ENCODE results near the gene ESCO1. TPM values are rescaled to one million over a fixed set of nuclear protein-coding genes. Genes with fewer than 3 reads are reported as not detected.
"Not testable (repeated sequence)": the region's sequence is repeated elsewhere in the genome, so short reads cannot be mapped to it uniquely, and the experiment has no call there.

The ESCO1 gene, protein sequence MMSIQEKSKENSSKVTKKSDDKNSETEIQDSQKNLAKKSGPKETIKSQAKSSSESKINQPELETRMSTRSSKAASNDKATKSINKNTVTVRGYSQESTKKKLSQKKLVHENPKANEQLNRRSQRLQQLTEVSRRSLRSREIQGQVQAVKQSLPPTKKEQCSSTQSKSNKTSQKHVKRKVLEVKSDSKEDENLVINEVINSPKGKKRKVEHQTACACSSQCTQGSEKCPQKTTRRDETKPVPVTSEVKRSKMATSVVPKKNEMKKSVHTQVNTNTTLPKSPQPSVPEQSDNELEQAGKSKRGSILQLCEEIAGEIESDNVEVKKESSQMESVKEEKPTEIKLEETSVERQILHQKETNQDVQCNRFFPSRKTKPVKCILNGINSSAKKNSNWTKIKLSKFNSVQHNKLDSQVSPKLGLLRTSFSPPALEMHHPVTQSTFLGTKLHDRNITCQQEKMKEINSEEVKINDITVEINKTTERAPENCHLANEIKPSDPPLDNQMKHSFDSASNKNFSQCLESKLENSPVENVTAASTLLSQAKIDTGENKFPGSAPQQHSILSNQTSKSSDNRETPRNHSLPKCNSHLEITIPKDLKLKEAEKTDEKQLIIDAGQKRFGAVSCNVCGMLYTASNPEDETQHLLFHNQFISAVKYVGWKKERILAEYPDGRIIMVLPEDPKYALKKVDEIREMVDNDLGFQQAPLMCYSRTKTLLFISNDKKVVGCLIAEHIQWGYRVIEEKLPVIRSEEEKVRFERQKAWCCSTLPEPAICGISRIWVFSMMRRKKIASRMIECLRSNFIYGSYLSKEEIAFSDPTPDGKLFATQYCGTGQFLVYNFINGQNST
- total RNA-seq, result 10 to 100 TPM in 3 of 4 donors, 1 to 10 TPM in 1; 8.7 to 17.1 (median 14.6) TPM

DNA sequence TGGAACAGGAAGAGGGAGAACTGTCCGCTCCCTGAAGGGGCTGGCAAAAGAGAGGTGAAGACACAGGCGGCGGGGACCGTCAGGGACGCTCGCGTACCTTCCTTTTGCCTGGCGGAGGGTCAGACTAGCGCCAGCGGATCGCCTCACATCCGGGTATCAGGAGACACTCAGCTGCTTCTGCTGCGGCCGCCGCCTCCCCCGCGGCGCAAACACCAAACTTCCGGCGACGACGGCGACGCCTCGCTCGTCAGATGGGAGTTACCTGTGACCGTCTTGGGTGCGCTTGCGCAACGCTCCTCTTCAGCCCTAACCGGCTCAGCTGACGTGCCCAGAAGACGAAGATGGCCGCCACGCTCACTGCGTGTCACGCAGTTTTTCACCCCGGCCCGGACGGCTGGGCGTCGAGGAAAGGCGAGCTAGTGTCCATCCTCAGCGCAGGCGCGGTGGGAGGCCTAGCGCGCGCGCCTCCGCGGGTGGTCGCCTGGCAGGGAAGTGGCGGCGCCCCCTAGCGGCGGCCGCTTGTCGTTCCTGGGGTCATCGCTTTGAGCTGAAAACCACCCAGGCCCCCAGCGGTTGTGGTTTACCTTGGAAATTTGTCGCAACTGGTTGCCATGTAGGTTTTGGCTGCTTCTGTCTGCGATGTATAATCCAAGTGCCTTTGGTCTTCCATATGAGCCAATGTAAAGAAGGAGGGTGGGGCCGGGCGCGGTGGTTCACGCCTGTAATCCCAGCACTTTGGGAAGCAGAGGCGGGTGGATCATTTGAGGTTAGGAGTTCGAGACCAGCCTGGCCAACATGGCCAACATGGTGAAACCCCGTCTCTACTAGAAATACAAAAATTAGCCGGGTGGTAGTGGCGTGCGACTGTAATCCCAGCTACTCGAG is at the start of gene ESCO1:
Gene ESCO1 (minus strand): TSS at position 179 of the 885 bp plus-strand sequence. CDS start 25,861 bp downstream, outside the sequence.
- peak in 3 of 4 donors; percentile 67 to 95 (median 85) for TF ChIP-seq POLR2A (IDR thresholded peaks at IDR 0.05)
- TF ChIP-seq, protein P1, sequence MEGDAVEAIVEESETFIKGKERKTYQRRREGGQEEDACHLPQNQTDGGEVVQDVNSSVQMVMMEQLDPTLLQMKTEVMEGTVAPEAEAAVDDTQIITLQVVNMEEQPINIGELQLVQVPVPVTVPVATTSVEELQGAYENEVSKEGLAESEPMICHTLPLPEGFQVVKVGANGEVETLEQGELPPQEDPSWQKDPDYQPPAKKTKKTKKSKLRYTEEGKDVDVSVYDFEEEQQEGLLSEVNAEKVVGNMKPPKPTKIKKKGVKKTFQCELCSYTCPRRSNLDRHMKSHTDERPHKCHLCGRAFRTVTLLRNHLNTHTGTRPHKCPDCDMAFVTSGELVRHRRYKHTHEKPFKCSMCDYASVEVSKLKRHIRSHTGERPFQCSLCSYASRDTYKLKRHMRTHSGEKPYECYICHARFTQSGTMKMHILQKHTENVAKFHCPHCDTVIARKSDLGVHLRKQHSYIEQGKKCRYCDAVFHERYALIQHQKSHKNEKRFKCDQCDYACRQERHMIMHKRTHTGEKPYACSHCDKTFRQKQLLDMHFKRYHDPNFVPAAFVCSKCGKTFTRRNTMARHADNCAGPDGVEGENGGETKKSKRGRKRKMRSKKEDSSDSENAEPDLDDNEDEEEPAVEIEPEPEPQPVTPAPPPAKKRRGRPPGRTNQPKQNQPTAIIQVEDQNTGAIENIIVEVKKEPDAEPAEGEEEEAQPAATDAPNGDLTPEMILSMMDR (IDR thresholded peaks at IDR 0.05), result peak; percentile 93 to 100 (median 98)
- H3K4me1 ChIP-seq, result peaks cover 10 to 39% (median 10%) of the 10 kb centered on the region in 3 donors
- intact Hi-C loops (cut with DNase I), result loop anchor here (10.0 kb wide), 1 partner anchor 144 kb away; the partner anchor contains the start of gene MIB1
- no peaks in the 10 kb centered on the region for H3K9me3 ChIP-seq
- peak within 1 kb of the TSS; percentile 74 to 98 (median 85) for H3K4me3 ChIP-seq
- no peaks in the 10 kb centered on the region for H3K27me3 ChIP-seq
- H3K27ac ChIP-seq, result peak within 1 kb of the TSS; percentile 97 to 100 (median 98)
- DNase-seq, result peak; percentile 73
- no peaks in the 10 kb centered on the region for H3K36me3 ChIP-seq
- WGBS, 2 donors, result 1 to 17% methylated on average over 18 to 25 of the region's 74 CpGs

DNA sequence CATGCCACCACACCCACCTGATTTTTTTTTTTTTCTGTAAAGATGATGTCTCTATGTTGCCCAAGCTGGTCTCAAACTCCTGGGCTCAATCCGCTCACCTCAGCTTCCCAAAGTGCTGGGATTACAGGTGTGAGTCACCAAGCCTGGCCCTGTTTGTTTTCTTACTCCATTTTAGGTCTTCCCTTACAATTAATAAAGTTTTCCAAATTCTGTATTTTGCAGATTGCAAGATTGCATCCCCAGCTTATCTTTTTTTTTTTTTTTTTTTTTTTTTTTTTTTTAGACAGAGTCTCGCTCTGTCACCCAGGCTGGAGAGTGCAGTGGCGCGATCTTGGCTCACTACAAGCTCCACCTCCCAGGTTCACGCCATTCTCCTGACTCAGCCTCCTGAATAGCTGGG is 39.9 kb upstream of the ESCO1 start:
- peaks cover 0 to 13% (median 0%) of the 10 kb centered on the region in 3 donors for H3K36me3 ChIP-seq
- H3K27me3 ChIP-seq; intact Hi-C loops (cut with DNase I); H3K9me3 ChIP-seq; H3K27ac ChIP-seq; DNase-seq; H3K4me3 ChIP-seq; H3K4me1 ChIP-seq: not testable (repeated sequence)
- 85 to 100% methylated on average over 1 of the region's 5 CpGs for WGBS, 2 donors

DNA sequence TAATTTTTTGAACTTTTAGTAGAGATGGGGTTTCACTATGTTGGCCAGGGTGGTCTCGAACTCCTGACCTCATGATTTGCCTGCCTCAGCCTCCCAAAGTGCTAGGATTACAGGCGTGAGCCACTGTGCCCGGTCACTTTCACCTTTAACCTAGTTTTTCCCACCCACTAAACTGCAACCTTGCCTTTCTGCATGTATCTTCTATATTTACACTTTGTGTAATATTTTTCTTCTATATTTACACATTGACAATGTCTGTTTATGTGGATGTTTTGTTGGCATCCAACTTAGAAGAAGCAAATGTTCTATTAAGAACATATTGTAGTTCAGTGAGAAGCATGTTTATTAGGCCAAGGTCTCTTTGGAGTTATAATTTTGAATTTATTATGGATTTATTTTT is 38.3 kb upstream of the ESCO1 start:
- H3K4me1 ChIP-seq, result no peaks in the 10 kb centered on the region
- H3K27me3 ChIP-seq, result no peaks in the 10 kb centered on the region
- TF ChIP-seq POLR2A (IDR thresholded peaks at IDR 0.05), result no peak
- TF ChIP-seq, protein P1 (IDR thresholded peaks at IDR 0.05), result no peak
- intact Hi-C loops (cut with DNase I), result no loop called here
- peaks cover 0 to 26% (median 0%) of the 10 kb centered on the region in 3 donors for H3K36me3 ChIP-seq
- H3K27ac ChIP-seq, result no peak overlapping the region
- no peaks in the 10 kb centered on the region for H3K9me3 ChIP-seq
- no peak overlapping the region for H3K4me3 ChIP-seq
- no peak for DNase-seq
- WGBS, 2 donors, result 92% methylated on average over 3 of the region's 3 CpGs

DNA sequence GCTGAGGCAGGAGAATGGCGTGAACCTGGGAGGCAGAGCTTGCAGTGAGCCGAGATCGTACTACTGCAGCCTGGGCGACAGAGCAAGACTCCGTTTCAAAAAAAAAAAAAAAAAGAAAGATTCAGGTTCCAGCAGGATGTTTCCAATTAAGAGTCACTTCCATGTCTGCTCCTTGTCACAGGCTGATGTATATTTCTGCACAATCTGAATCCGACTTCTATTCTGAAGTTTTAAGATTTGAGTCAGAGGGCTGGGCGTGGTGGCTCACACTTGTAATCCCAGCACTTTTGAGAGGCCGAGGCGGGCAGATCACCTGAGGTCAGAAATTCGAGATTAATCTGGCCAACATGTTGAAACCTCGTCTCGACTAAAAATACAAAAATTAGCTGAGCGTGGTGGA is 36.3 kb upstream of the ESCO1 start:
- intact Hi-C loops (cut with DNase I), result no loop called here
- H3K27ac ChIP-seq, result no peak overlapping the region
- no peak for TF ChIP-seq POLR2A (IDR thresholded peaks at IDR 0.05)
- no peaks in the 10 kb centered on the region for H3K4me1 ChIP-seq
- peaks cover 0 to 43% (median 2%) of the 10 kb centered on the region in 3 donors for H3K36me3 ChIP-seq
- no peaks in the 10 kb centered on the region for H3K9me3 ChIP-seq
- H3K27me3 ChIP-seq, result no peaks in the 10 kb centered on the region
- no peak for DNase-seq
- H3K4me3 ChIP-seq, result no peak overlapping the region
- WGBS, 2 donors, result 48 to 74% methylated on average over 10 to 13 of the region's 13 CpGs

DNA sequence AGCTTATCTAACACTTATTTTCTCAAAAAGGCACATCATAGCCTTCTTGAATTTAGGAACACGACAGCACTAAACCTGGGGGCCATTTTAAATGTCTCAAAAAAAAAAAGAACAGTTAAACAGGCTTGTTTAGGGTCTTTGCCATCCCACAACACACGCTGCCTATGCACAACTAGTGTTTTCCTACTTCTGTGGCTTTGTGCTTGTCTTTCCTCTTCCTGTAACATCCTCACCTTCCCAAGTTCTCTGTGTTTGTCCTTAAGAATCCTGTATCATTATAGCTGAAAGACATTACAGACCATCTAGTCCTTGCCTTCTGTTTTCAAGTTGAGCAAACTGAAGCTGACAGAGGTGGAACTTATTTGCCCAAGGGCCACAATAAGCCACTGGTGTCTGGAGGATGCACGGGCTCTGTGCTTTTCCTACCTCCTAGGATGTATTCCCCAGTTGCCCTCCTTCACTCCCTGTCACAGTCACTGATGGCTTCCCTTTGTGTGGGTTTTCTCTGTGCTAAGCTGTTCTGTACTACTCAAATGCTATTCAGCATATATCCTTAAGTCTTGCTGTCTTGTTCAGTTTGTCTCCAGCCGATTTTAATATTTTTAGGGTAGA is 34.2 kb upstream of the ESCO1 start:
- Histone ChIP-seq H3K27me3 (no peaks in the 10 kb centered on the region), H3K27ac (no peak overlapping the region), H3K4me3 (no peak overlapping the region), H3K4me1 (no peaks in the 10 kb centered on the region), H3K36me3 (peaks cover 0 to 64% (median 8%) of the 10 kb centered on the region in 3 donors), H3K9me3 (no peaks in the 10 kb centered on the region)
- WGBS, 2 donors, result 84 to 85% methylated on average over 4 of the region's 4 CpGs
- no peak for DNase-seq
- intact Hi-C loops (cut with DNase I), result no loop called here
- TF ChIP-seq, protein P1 (IDR thresholded peaks at IDR 0.05), result no peak
- no peak for TF ChIP-seq POLR2A (IDR thresholded peaks at IDR 0.05)
